Nephron progenitor cell (in vitro differentiated cells): Measurements from ENCODE around the gene SOS2.

Experiments
- DNase-seq: peaks from one replicate; pipeline ENCODE4 v3.0.0; 2021
- H3K27ac Mint-ChIP-seq: 2 replicates; pipeline ENCODE4 v1.8.0; 2021; ENCODE audit warnings: mild to moderate bottlenecking, moderate library complexity, mixed read lengths
- H3K27me3 Mint-ChIP-seq: 2 replicates; pipeline ENCODE4 v1.8.0; 2021; ENCODE audit warnings: mild to moderate bottlenecking, low read depth, mixed read lengths; ENCODE audit not compliant: poor library complexity
- H3K36me3 Mint-ChIP-seq: 2 replicates; pipeline ENCODE4 v1.8.0; 2021; ENCODE audit warnings: low read depth, mixed read lengths
- H3K4me1 Mint-ChIP-seq: 2 replicates; pipeline ENCODE4 v1.8.0; 2021; ENCODE audit warnings: mixed read lengths
- H3K4me3 Mint-ChIP-seq: 2 replicates; pipeline ENCODE4 v1.8.0; 2021; ENCODE audit warnings: mild to moderate bottlenecking, moderate library complexity, mixed read lengths
- H3K9me3 Mint-ChIP-seq: 2 replicates; pipeline ENCODE4 v1.8.0; 2021; ENCODE audit warnings: mild to moderate bottlenecking, moderate library complexity, mixed read lengths
- CTCF ChIP-seq: fragments of 200-600 bp; sonication (generic); IDR thresholded peaks from 2 replicates; pipeline ENCODE4 v1.5.0; 2021; ENCODE audit warnings: antibody characterized with exemption

SOS2 gene

GRCh38 chr14:50260511-50260910 is 29.1 kb upstream of the SOS2 start:
- H3K9me3 Mint-ChIP-seq: no peaks in the 10 kb centered on the region

GRCh38 chr14:50260072-50260471 is 28.7 kb upstream of the SOS2 start:
- Mint-ChIP-seq H3K36me3 (peaks cover 3% of the 10 kb centered on the region), H3K4me1 (peaks cover 9% of the 10 kb centered on the region), H3K9me3 (no peaks in the 10 kb centered on the region), H3K27me3 (no peaks in the 10 kb centered on the region), H3K4me3 (no peak overlapping the region), H3K27ac (peak overlapping the region; percentile 29)
- TF ChIP-seq CTCF: no peak
- no peak for DNase-seq

More at GRCh38 chr14:50260511-50260910, 29.1 kb upstream of the SOS2 start:
- Mint-ChIP-seq H3K4me1 (peaks cover 9% of the 10 kb centered on the region), H3K27me3 (no peaks in the 10 kb centered on the region), H3K36me3 (peaks cover 3% of the 10 kb centered on the region), H3K4me3 (no peak overlapping the region), H3K27ac (no peak overlapping the region)
- no peak for DNase-seq
- no peak for TF ChIP-seq CTCF

- TF ChIP-seq CTCF: no peak
- DNase-seq: no peak
- Mint-ChIP-seq H3K36me3 (peaks cover 20% of the 10 kb centered on the region), H3K9me3 (no peaks in the 10 kb centered on the region), H3K4me1 (peaks cover 9% of the 10 kb centered on the region), H3K27ac (no peak overlapping the region), H3K4me3 (no peak overlapping the region), H3K27me3 (peaks cover 4% of the 10 kb centered on the region)
These were observed 26.4 kb upstream of the SOS2 start for GRCh38 chr14:50257732-50258131.

- Mint-ChIP-seq H3K4me1 (no peaks in the 10 kb centered on the region), H3K4me3 (no peak overlapping the region), H3K9me3 (no peaks in the 10 kb centered on the region), H3K36me3 (peaks cover 43% of the 10 kb centered on the region), H3K27ac (no peak overlapping the region), H3K27me3 (peaks cover 4% of the 10 kb centered on the region)
- TF ChIP-seq CTCF: no peak
- DNase-seq: no peak
These were observed 22.9 kb upstream of the SOS2 start for GRCh38 chr14:50254248-50254647.

- DNase-seq: no peak
These were observed 17.9 kb upstream of the SOS2 start for GRCh38 chr14:50249136-50249775.

More at GRCh38 chr14:50249136-50249775, 17.9 kb upstream of the SOS2 start:
- H3K4me1 Mint-ChIP-seq: no peaks in the 10 kb centered on the region
- peaks cover 38% of the 10 kb centered on the region for H3K36me3 Mint-ChIP-seq
- no peaks in the 10 kb centered on the region for H3K9me3 Mint-ChIP-seq
- H3K4me3 Mint-ChIP-seq: no peak overlapping the region
- H3K27me3 Mint-ChIP-seq: peaks cover 4% of the 10 kb centered on the region
- H3K27ac Mint-ChIP-seq: no peak overlapping the region
- TF ChIP-seq CTCF: no peak
